HepG2 (cell line): ENCODE results near the gene SDHAF1.

Source experiments
- EHMT2 ChIP-seq: fragments of 200-600 bp; sonication (generic); IDR thresholded peaks from 2 replicates; pipeline ENCODE4 v1.7.0; 2017; ENCODE audit warnings: antibody characterized with exemption, low read depth, low read length, borderline replicate concordance
- EP300 ChIP-seq, 3 experiments: sonication (generic) in 1 of 3; formaldehyde crosslinking in 1 of 3; IDR thresholded peaks; 2 replicates each; pipeline versions ENCODE4 v1.5.1 to v1.6.1; 2011 to 2020; ENCODE audit warnings: low read depth in 2 of 3, low read length in 2 of 3, borderline replicate concordance in 1 of 3, improper control_type of control experiment in 1 of 3, mild to moderate bottlenecking in 1 of 3, missing genetic modification reagents in 1 of 3, moderate library complexity in 1 of 3
- KDM3A ChIP-seq: IDR thresholded peaks from 2 replicates; pipeline ENCODE4 v1.6.1; 2018; ENCODE audit warnings: low read depth, missing compliant biosample characterization
- NR2C2 ChIP-seq: sonication (generic); formaldehyde crosslinking; IDR thresholded peaks from 2 replicates; pipeline ENCODE4 v1.4.0; 2020; ENCODE audit warnings: missing genetic modification reagents, mild to moderate bottlenecking, moderate library complexity, borderline replicate concordance
- POLR2AphosphoS5 ChIP-seq: IDR thresholded peaks from 2 replicates; pipeline ENCODE4 v1.6.1; 2012; ENCODE audit warnings: low read depth, low read length
- RBM39 ChIP-seq: fragments of 200-400 bp; formaldehyde crosslinking; IDR thresholded peaks from one replicate; pipeline ENCODE4 v1.6.1; 2018; ENCODE audit warnings: antibody characterized with exemption, mild to moderate bottlenecking, low read depth, low read length; ENCODE audit not compliant: poor library complexity, severe bottlenecking
- TRIM22 ChIP-seq: fragments of 450-650 bp; IDR thresholded peaks from 2 replicates; pipeline ENCODE4 v1.6.1; 2017
- XRCC5 ChIP-seq: fragments of 200-400 bp; formaldehyde crosslinking; optimal IDR thresholded peaks from 2 replicates; pipeline ENCODE3; 2017; ENCODE audit warnings: mild to moderate bottlenecking, low read length

GRCh38 chr19:36019061-36019670, 24.2 kb downstream of the SDHAF1 start:
- TF ChIP-seq EP300 (IDR thresholded peaks at IDR 0.05; ENCODE audit: low read depth in 2 of 2, low read length in 2 of 2) (no peak), EP300 (CRISPR knock-in tag; IDR thresholded peaks at IDR 0.05; ENCODE audit: borderline replicate concordance) (no peak), POLR2AphosphoS5 (no peak), NR2C2 (CRISPR knock-in tag) (no peak), EHMT2 (no peak), RBM39 (no peak), XRCC5 (no peak), TRIM22 (no peak), KDM3A (CRISPR knock-in tag) (no peak)
